DMS114 treated with DMSO at 0.1 percent for 48 hours (cell line): Measurements from ENCODE around the gene DCAF4L1.

Experiments used
- DNase-seq: peaks from one replicate; lab custom pipeline; 2025; ENCODE audit not compliant: unreplicated experiment; lab: John Stamatoyannopoulos, UW

The DCAF4L1 gene

GRCh38 chr4:41990365-41991111 is 9.0 kb downstream of the DCAF4L1 start, which contains the start of gene SLC30A9:
SLC30A9 (plus strand) TSS chr4:41990530; CDS start chr4:41990652, 122 bp downstream.
- DNase-seq: peak; percentile 74

DNA sequence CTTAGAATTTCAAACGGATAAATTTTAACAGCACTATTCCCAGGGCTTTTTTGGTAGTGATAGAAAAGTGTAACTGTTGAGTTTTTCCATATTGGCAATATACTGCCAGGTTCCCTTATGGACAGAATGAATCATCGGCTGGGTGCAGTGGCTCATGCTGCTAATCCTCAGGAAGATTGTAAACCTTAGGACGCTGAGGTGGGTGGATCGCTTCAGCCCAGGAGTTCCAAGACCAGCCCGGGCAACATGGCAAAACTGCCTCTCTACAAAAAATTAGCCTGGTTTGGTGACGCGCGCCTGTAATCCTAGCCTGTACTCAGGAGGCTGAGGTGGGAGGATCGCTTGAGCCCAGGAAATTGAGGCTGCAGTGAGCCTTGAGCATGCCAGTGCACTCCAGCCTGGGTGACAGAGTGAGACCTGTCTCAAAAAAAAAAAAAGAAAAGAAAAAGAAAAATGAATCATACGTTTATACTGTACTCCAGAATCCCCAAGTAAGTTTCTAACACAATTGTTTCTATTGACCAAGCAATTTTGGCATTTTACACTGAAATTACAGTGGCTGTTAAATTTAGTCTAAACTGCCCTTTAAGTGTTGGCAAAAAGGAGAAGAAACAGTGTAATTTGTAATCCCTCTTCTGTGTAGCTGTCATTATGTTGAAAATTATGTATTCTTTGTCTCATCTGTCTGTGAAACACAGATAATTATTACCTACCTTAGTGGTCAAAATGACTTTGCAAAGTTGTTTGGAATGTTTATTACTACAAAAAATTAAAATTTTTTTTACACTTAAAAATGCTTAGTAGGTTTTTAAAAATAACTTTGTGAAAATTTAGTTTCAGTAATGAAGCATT is 10.6 kb downstream of the DCAF4L1 start:
- no peak for DNase-seq

GRCh38 chr4:41992967-41993857 is 11.7 kb downstream of the DCAF4L1 start:
- DNase-seq: no peak

GRCh38 chr4:41994461-41994985 is 13.0 kb downstream of the DCAF4L1 start:
- DNase-seq: no peak

DNA sequence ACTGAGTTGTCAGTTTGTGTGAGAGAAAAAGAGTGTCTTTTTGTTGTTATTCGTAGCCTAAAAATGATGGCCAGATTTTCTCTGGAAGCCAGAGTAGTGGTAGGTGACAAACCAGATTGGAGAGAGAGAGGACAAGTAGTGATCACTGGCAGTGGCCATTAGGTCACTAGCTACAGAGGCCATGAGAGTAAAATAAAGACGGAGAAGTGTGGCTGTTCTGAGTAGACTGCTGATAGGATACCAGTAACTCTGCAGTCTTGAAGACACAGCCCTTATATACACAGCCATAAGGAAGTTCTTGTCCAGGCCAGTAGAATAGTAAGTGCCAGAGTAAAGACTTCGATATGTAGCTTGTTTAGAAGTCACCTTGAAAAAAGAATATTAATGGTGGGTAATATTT is 16.5 kb downstream of the DCAF4L1 start:
- no peak for DNase-seq

GRCh38 chr4:41999321-41999720 is 17.8 kb downstream of the DCAF4L1 start:
- DNase-seq: no peak

GRCh38 chr4:42008011-42008786 is 26.6 kb downstream of the DCAF4L1 start:
- DNase-seq: no peak

- DNase-seq: no peak
Observed at GRCh38 chr4:42015438-42015837, 33.9 kb downstream of the DCAF4L1 start.

GRCh38 chr4:42018451-42018850 is 36.9 kb downstream of the DCAF4L1 start:
- no peak for DNase-seq
